Activated CD4-positive, alpha-beta T cell treated with anti-CD3 and anti-CD28 coated beads, Interleukin-2, amount 10 ng/mL, durations not matched to agents 24 days and 14 days (primary cell): Measurements from ENCODE around the gene TCF19. TPM values are rescaled to one million over a fixed set of nuclear protein-coding genes. Genes with fewer than 3 reads are reported as not detected.
"Not testable (repeated sequence)": the region's sequence is repeated elsewhere in the genome, so short reads cannot be mapped to it uniquely, and the experiment has no call there.

Experiments used
- DNase-seq: peaks from one replicate; pipeline ENCODE4 v3.0.0; 2022
- H3K27ac Mint-ChIP-seq: one replicate; pipeline ENCODE4 v1.8.0; 2022; ENCODE audit warnings: mild to moderate bottlenecking, mixed read lengths
- H3K27me3 Mint-ChIP-seq: one replicate; pipeline ENCODE4 v1.8.0; 2022; ENCODE audit warnings: mixed read lengths
- H3K36me3 Mint-ChIP-seq: one replicate; pipeline ENCODE4 v1.8.0; 2022; ENCODE audit warnings: low read depth, mild to moderate bottlenecking, mixed read lengths
- H3K4me1 Mint-ChIP-seq: one replicate; pipeline ENCODE4 v1.8.0; 2021; ENCODE audit warnings: mixed read lengths
- H3K4me3 Mint-ChIP-seq: one replicate; pipeline ENCODE4 v1.8.0; 2022; ENCODE audit warnings: mild to moderate bottlenecking, moderate library complexity, mixed read lengths
- H3K9me3 Mint-ChIP-seq: one replicate; pipeline ENCODE4 v1.8.0; 2021; ENCODE audit warnings: mixed read lengths
- intact Hi-C: fragments of 100-400 bp; cut with micrococcal nuclease; formaldehyde crosslinking; loops from one replicate; pipeline ENCODE4 v1.15.1; 2023
- total RNA-seq: library from RNA; stranded (reverse); gene quantifications from 2 replicates; pipeline ENCODE4 v1.2.3, GENCODE V29; 2022

TCF19 gene
- total RNA-seq, 1 donor from 2014 or later = 82.6 TPM

GRCh38 chr6:31171931-31172905, 13.8 kb downstream of the TCF19 start:
- Mint-ChIP-seq H3K9me3 (no peaks in the 10 kb centered on the region), H3K4me1 (peaks cover 5% of the 10 kb centered on the region), H3K36me3 (peaks cover 1% of the 10 kb centered on the region), H3K4me3 (no peak overlapping the region), H3K27ac (no peak overlapping the region), H3K27me3 (no peaks in the 10 kb centered on the region)
- DNase-seq = no peak
- intact Hi-C loops = no loop called here

DNA sequence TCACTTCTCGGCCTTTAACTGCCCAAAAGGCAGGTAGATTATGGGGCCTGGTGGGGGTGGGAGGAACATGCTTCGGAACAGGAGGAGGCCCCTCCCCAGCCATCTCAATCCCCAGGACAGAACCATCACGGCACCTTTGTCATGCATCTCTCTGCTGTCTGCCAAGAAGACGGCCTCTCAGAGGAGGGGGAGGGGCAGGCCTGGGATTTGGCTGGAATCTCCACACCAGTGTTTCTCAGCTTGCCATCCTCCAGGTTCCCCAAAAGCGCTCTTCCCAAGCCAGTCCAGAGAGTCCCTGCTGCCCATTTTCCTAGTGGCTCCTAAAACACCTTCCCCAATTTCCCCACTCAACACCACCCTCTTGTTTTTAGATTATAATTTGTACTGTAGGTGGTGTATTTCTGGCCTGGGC, 14.6 kb downstream of the TCF19 start:
- no peaks in the 10 kb centered on the region for H3K36me3 Mint-ChIP-seq
- H3K4me1 Mint-ChIP-seq = peaks cover 5% of the 10 kb centered on the region
- no peak overlapping the region for H3K27ac Mint-ChIP-seq
- intact Hi-C loops = no loop called here
- H3K9me3 Mint-ChIP-seq = no peaks in the 10 kb centered on the region
- no peaks in the 10 kb centered on the region for H3K27me3 Mint-ChIP-seq
- no peak for DNase-seq
- no peak overlapping the region for H3K4me3 Mint-ChIP-seq

DNA sequence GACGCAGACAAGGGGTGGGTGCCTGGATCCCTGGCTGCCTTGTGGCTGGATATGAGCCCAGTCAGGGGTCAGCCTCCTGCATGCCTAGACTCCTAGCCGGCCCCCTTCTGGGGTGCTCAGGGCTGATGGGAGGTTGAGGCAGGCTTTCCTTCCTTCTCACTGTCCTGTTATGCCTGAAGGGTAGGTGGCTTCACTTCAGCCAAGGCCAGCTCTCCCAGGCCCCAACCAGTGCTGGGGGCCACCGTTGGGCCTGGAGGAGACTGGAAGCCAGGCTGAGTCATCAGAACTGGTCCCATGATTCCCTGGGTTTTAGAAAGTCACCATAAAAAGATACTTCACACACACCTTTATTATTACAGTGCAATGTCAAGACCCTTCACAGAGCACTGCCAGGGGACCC, 15.0 kb downstream of the TCF19 start:
- H3K4me1 Mint-ChIP-seq = peaks cover 5% of the 10 kb centered on the region
- H3K27ac Mint-ChIP-seq = no peak overlapping the region
- no peaks in the 10 kb centered on the region for H3K9me3 Mint-ChIP-seq
- no peaks in the 10 kb centered on the region for H3K27me3 Mint-ChIP-seq
- H3K4me3 Mint-ChIP-seq = no peak overlapping the region
- intact Hi-C loops = no loop called here
- H3K36me3 Mint-ChIP-seq = no peaks in the 10 kb centered on the region
- DNase-seq = no peak

GRCh38 chr6:31174378-31174777, 16.0 kb downstream of the TCF19 start:
- H3K27me3 Mint-ChIP-seq = no peaks in the 10 kb centered on the region
- H3K4me3 Mint-ChIP-seq = no peak overlapping the region
- H3K36me3 Mint-ChIP-seq = no peaks in the 10 kb centered on the region
- DNase-seq = no peak
- peaks cover 13% of the 10 kb centered on the region for H3K4me1 Mint-ChIP-seq
- intact Hi-C loops = no loop called here
- H3K9me3 Mint-ChIP-seq = no peaks in the 10 kb centered on the region
- H3K27ac Mint-ChIP-seq = no peak overlapping the region

GRCh38 chr6:31175971-31176370, 17.6 kb downstream of the TCF19 start:
- Mint-ChIP-seq H3K27me3 (no peaks in the 10 kb centered on the region), H3K9me3 (no peaks in the 10 kb centered on the region), H3K27ac (no peak overlapping the region), H3K4me1 (peaks cover 13% of the 10 kb centered on the region), H3K4me3 (no peak overlapping the region), H3K36me3 (no peaks in the 10 kb centered on the region)
- DNase-seq = no peak
- intact Hi-C loops = no loop called here

GRCh38 chr6:31178143-31179041, 20.0 kb downstream of the TCF19 start:
- intact Hi-C loops = no loop called here
- H3K9me3 Mint-ChIP-seq = no peaks in the 10 kb centered on the region
- no peak for DNase-seq

GRCh38 chr6:31179042-31179386, 20.6 kb downstream of the TCF19 start:
- Mint-ChIP-seq H3K4me1 (peaks cover 13% of the 10 kb centered on the region), H3K27ac (no peak overlapping the region), H3K36me3 (no peaks in the 10 kb centered on the region), H3K27me3 (no peaks in the 10 kb centered on the region), H3K9me3 (no peaks in the 10 kb centered on the region), H3K4me3 (no peak overlapping the region)
- no peak for DNase-seq
- intact Hi-C loops = no loop called here

More at GRCh38 chr6:31178143-31179041, 20.0 kb downstream of the TCF19 start:
- Mint-ChIP-seq H3K4me1 (peaks cover 13% of the 10 kb centered on the region), H3K27ac (no peak overlapping the region), H3K4me3 (no peak overlapping the region), H3K27me3 (no peaks in the 10 kb centered on the region), H3K36me3 (no peaks in the 10 kb centered on the region)

GRCh38 chr6:31179896-31180295, 21.5 kb downstream of the TCF19 start:
- H3K4me1 Mint-ChIP-seq = peaks cover 13% of the 10 kb centered on the region
- intact Hi-C loops = no loop called here
- H3K4me3 Mint-ChIP-seq = no peak overlapping the region
- no peaks in the 10 kb centered on the region for H3K36me3 Mint-ChIP-seq
- H3K9me3 Mint-ChIP-seq = no peaks in the 10 kb centered on the region
- H3K27ac Mint-ChIP-seq = no peak overlapping the region
- no peaks in the 10 kb centered on the region for H3K27me3 Mint-ChIP-seq
- no peak for DNase-seq

DNA sequence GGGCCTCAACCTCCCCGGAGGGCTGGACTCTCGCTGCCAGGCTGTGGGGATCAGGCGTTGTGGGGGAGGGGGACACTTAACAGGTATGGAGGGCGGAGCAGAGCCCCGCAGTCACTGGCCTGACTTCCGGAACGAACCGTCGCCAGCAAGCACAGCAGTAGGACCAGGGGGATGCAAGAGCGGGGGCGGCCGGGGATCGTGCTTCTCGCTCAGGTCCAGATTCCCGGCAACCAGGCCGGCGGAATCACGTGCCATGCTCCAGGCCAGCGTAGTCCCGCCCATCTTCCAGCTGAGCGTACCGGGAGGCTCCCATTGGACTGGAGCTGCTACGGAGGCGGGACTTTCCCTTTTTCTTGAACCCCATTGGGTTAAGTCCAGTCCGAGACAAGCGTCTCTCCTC, 22.1 kb downstream of the TCF19 start:
- intact Hi-C loops = no loop called here

DNA sequence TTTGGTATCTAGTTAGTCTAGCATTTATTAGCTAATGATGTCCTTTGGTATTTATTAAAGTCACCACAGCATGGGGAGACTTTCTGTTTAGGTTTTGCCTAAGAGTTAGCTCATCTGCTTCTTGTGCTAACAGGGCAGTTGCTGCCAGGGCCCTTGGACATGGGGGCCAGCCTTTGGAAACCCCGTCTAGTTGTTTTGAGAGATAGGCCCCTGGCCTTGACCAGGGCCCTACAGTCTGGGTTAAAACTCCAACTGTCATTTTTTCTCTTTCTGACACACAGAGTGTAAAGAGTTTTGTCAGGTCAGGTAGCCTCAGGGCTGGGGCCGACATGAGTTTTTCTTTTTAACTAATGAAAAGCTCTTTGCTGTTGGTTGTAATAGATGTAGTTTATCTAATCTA, 24.9 kb downstream of the TCF19 start:
- intact Hi-C loops, H3K36me3 Mint-ChIP-seq: not testable (repeated sequence)

More for the DNA sequence above, 22.1 kb downstream of the TCF19 start:
- Mint-ChIP-seq H3K4me3 (peak overlapping the region; percentile 69), H3K4me1 (peaks cover 13% of the 10 kb centered on the region), H3K36me3 (no peaks in the 10 kb centered on the region), H3K9me3 (no peaks in the 10 kb centered on the region), H3K27me3 (no peaks in the 10 kb centered on the region), H3K27ac (no peak overlapping the region)
- DNase-seq = peak; percentile 81

DNA sequence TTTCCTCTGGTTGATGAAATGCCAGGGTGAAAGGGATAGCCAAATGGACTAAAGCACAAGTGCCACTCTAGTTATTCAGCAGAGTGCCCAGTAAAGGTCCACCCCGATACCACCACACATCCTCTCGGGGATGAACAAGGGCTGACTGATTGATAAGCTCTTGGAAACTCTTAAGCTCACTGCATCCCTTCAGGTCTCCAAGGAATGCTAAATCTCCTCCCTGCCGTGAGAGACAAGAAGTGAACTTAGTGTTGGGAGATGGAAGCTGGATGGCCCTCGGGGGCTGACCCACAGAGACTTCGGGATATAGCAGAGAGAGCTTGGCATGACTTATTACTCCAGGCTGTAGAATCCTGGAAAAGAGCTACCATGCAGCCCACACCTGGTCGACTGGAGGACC, 25.5 kb downstream of the TCF19 start:
- H3K27me3 Mint-ChIP-seq, H3K9me3 Mint-ChIP-seq, H3K4me3 Mint-ChIP-seq, H3K36me3 Mint-ChIP-seq, DNase-seq, intact Hi-C loops, H3K27ac Mint-ChIP-seq: not testable (repeated sequence)
- H3K4me1 Mint-ChIP-seq = peaks cover 11% of the 10 kb centered on the region

More for the DNA sequence above, 24.9 kb downstream of the TCF19 start:
- not testable (repeated sequence) for H3K9me3 Mint-ChIP-seq, H3K27ac Mint-ChIP-seq, H3K27me3 Mint-ChIP-seq, DNase-seq, H3K4me3 Mint-ChIP-seq
- peaks cover 15% of the 10 kb centered on the region for H3K4me1 Mint-ChIP-seq

DNA sequence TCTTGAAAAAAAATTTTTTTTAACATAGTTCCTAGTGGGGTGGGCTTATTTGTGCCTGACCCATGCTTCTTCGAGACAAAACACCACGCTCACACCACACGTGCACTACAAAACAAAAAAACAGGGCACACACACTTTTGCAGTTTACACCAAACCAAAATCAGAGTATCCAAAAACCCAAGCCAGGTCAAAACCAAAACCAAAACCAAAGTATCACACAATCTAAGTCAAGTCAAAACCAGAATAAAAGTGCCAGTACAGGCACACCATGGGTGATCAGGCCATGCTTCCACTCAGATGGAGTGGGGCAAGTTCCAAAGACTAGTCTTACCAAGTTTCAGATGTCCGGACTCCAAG, 27.3 kb downstream of the TCF19 start:
- H3K27me3 Mint-ChIP-seq, intact Hi-C loops, H3K4me3 Mint-ChIP-seq, H3K9me3 Mint-ChIP-seq, DNase-seq, H3K27ac Mint-ChIP-seq, H3K36me3 Mint-ChIP-seq, H3K4me1 Mint-ChIP-seq: not testable (repeated sequence)

DNA sequence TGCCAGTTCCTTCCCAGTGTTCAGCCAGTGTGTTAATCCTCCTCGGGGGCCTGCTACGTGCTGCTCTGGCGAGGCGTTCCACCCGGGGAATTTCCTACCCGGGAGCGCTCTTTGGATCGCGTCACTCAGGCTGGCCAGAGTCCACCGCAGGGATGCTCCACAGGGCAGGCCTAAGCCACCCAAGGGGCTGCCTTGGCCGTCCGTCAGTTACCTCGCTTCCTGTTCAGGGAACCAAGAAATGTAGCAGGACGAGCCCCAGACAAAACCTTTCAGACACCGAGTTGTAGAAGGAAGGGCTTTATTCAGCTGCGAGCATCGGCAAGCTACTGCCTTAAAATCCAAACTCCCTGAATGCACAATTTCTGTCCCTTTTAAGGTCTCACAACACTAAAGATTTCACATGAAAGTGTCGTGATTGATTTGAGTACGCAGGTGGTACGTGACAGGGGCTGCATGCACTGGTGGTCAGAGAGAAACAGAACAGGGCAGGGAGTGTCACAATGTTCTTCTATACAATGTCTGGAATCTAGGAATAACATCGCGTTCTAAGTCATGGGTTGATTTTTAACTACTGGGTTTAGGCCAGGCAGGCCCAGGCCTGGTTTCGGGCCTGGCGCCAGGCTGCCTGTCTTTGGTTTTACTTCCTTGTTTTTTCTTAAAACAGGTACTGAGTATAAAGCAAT, 27.8 kb downstream of the TCF19 start:
- intact Hi-C loops = no loop called here
- H3K9me3 Mint-ChIP-seq = no peaks in the 10 kb centered on the region
- DNase-seq = no peak
- H3K27ac Mint-ChIP-seq = no peak overlapping the region
- H3K4me3 Mint-ChIP-seq = no peak overlapping the region
- H3K4me1 Mint-ChIP-seq = peaks cover 7% of the 10 kb centered on the region
- H3K27me3 Mint-ChIP-seq = no peaks in the 10 kb centered on the region
- no peaks in the 10 kb centered on the region for H3K36me3 Mint-ChIP-seq

DNA sequence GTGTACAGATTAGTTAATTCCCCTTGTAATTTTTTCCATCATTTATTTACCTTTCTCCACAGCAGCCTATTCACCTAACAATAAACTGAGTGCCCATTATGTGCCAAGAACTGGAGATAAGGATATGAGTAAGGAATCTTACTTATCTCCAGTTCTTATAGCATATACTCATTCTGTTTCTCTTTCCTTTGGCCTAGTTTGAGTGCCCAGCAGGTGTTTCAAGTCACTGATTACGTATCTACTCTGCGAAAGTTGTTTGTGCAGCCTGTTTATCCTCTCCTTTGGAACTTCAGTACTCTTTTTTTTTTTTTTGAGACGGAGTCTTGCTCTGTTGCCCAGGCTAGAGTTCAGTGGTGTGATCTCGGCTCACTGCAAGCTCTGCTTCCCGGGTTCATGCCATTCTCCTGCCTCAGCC, 29.4 kb downstream of the TCF19 start:
- peaks cover 9% of the 10 kb centered on the region for H3K4me1 Mint-ChIP-seq
- H3K36me3 Mint-ChIP-seq = no peaks in the 10 kb centered on the region
- no peaks in the 10 kb centered on the region for H3K9me3 Mint-ChIP-seq
- H3K27me3 Mint-ChIP-seq = no peaks in the 10 kb centered on the region
- DNase-seq = no peak
- H3K27ac Mint-ChIP-seq = no peak overlapping the region
- intact Hi-C loops = no loop called here
- H3K4me3 Mint-ChIP-seq = no peak overlapping the region
